Endothelial cell (in vitro differentiated cells): ENCODE results near the gene DNAJC30. TPM values are rescaled to one million over a fixed set of nuclear protein-coding genes. Genes with fewer than 3 reads are reported as not detected.

Experiments
- DNase-seq: peaks from one replicate; pipeline ENCODE4 v3.0.0; 2021; ENCODE audit warnings: low spot score
- H3K27ac Mint-ChIP-seq: one replicate; pipeline ENCODE4 v1.8.0; 2021; ENCODE audit warnings: mixed read lengths, inconsistent platforms; ENCODE audit not compliant: unreplicated experiment
- H3K27me3 Mint-ChIP-seq: one replicate; pipeline ENCODE4 v1.8.0; 2021; ENCODE audit warnings: mild to moderate bottlenecking, moderate library complexity, mixed read lengths, inconsistent platforms; ENCODE audit not compliant: unreplicated experiment
- H3K36me3 Mint-ChIP-seq: one replicate; pipeline ENCODE4 v1.8.0; 2021; ENCODE audit warnings: mild to moderate bottlenecking, low read depth, mixed read lengths, inconsistent platforms; ENCODE audit not compliant: unreplicated experiment
- H3K4me1 Mint-ChIP-seq: one replicate; pipeline ENCODE4 v1.8.0; 2021; ENCODE audit warnings: mild to moderate bottlenecking, mixed read lengths, inconsistent platforms; ENCODE audit not compliant: unreplicated experiment
- H3K4me3 Mint-ChIP-seq: one replicate; pipeline ENCODE4 v1.8.0; 2021; ENCODE audit warnings: mild to moderate bottlenecking, mixed read lengths, inconsistent platforms; ENCODE audit not compliant: unreplicated experiment
- H3K9me3 Mint-ChIP-seq: one replicate; pipeline ENCODE4 v1.8.0; 2021; ENCODE audit warnings: mixed read lengths, inconsistent platforms; ENCODE audit not compliant: unreplicated experiment
- long read RNA-seq: library from polyadenylated mRNA; unstranded; transcript quantifications from one replicate; pipeline ENCODE4 v2.0.0, GENCODE V29; 2020; ENCODE audit not compliant: unreplicated experiment
- total RNA-seq: library from RNA; stranded (reverse); fragmentation: NEBNext Ultra II Directional; extraction: Animal tissue kit (Norgen Biotek cat#: 25700); gene quantifications from one replicate; pipeline ENCODE4 v1.2.1, GENCODE V29; 2021; ENCODE audit not compliant: unreplicated experiment
- TF ChIP-seq, protein P1 (sequence below): fragments of 200-600 bp; sonication (generic); IDR thresholded peaks from one replicate; pipeline ENCODE4 v1.5.0; 2021; ENCODE audit warnings: antibody characterized with exemption; ENCODE audit not compliant: unreplicated experiment

Gene DNAJC30
- 10.3 TPM for total RNA-seq
- long read RNA-seq, transcript DNAJC30-201 (1 exons, 2,485 nt), result major isoform, 23 of 23 reads
- long read RNA-seq, partial matches to known transcripts, result 0 of 23 reads
- long read RNA-seq, other reads (novel, unspliced or antisense), result 0 of 23 reads

DNA sequence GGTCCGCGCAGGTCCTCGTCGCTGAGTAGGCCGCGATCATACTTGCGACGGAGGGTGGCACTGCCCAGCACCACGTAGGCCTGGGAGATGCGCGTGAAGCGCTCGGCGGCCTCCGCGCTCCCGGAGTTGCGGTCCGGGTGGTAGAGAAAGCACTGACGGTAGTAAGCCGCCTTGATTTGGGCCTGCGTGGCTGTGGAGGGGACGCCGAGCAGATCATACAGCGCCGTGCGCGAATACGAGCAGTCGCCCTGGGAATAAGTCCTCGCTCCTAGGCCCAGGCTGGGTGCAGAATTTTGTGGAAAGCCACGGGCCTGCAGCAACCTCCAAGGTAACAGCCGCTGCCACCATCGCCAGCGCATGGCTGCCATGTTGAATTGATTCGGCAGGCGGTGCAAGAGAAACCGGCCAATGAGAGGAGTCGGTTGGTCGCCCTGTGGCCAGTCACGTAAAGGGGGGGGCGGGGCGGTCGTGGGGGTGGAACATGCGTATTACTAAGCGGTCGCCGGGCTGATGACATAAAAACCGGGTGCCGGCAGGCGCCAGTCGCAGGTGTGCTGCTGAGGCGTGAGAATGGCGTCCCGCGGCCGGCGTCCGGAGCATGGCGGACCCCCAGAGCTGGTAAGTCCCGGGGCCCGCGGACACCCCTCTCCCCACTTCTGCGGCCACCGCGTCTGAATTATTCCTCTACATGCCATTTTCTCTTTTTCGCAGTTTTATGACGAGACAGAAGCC lies at the start of gene DNAJC30, which contains the start of gene BUD23:
Gene DNAJC30, minus strand, starts transcription at position 398 of the 732 bp plus-strand sequence. Its CDS starts 30 bp downstream, at position 368.
Gene BUD23, plus strand, starts transcription at position 542 of the 732 bp plus-strand sequence. Its CDS starts 29 bp downstream, at position 571.
- Mint-ChIP-seq H3K36me3 (peaks cover 8% of the 10 kb centered on the region), H3K4me1 (peaks cover 16% of the 10 kb centered on the region), H3K27me3 (peaks cover 9% of the 10 kb centered on the region), H3K9me3 (no peaks in the 10 kb centered on the region), H3K27ac (peak within 1 kb of the TSS; percentile 92), H3K4me3 (peak within 1 kb of the TSS; percentile 99)
- peak; percentile 95 for DNase-seq
- TF ChIP-seq, protein P1, sequence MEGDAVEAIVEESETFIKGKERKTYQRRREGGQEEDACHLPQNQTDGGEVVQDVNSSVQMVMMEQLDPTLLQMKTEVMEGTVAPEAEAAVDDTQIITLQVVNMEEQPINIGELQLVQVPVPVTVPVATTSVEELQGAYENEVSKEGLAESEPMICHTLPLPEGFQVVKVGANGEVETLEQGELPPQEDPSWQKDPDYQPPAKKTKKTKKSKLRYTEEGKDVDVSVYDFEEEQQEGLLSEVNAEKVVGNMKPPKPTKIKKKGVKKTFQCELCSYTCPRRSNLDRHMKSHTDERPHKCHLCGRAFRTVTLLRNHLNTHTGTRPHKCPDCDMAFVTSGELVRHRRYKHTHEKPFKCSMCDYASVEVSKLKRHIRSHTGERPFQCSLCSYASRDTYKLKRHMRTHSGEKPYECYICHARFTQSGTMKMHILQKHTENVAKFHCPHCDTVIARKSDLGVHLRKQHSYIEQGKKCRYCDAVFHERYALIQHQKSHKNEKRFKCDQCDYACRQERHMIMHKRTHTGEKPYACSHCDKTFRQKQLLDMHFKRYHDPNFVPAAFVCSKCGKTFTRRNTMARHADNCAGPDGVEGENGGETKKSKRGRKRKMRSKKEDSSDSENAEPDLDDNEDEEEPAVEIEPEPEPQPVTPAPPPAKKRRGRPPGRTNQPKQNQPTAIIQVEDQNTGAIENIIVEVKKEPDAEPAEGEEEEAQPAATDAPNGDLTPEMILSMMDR, result no peak

DNA sequence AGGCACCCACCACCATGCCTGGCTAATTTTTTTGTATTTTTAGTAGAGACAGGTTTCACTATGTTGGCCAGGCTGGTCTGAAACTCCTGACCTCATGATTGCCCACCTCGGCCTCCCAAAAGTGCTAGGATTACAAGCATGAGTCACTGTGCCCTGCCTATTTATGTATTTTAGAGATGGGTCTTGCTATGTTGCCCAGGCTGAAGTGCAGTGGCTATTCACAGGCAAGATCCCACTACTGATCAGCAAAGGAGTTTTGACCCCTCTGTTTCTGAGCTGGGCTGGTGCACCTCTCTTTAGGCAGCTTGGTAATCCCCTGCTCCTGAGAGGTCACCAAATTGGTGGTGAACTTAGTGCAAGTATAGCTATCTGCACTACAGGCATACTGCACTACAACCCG lies 49.1 kb upstream of the DNAJC30 start:
- no peak overlapping the region for H3K4me3 Mint-ChIP-seq
- H3K36me3 Mint-ChIP-seq, result no peaks in the 10 kb centered on the region
- peaks cover 4% of the 10 kb centered on the region for H3K4me1 Mint-ChIP-seq
- DNase-seq, result no peak
- no peaks in the 10 kb centered on the region for H3K9me3 Mint-ChIP-seq
- no peaks in the 10 kb centered on the region for H3K27me3 Mint-ChIP-seq
- TF ChIP-seq, protein P1, result no peak
- H3K27ac Mint-ChIP-seq, result no peak overlapping the region

GRCh38 chr7:73730485-73730884 lies 47.2 kb upstream of the DNAJC30 start:
- Mint-ChIP-seq H3K36me3 (no peaks in the 10 kb centered on the region), H3K4me1 (peaks cover 4% of the 10 kb centered on the region), H3K27me3 (no peaks in the 10 kb centered on the region), H3K4me3 (no peak overlapping the region), H3K27ac (no peak overlapping the region), H3K9me3 (no peaks in the 10 kb centered on the region)
- TF ChIP-seq, protein P1, result no peak
- no peak for DNase-seq

- H3K9me3 Mint-ChIP-seq, result no peaks in the 10 kb centered on the region
- DNase-seq, result no peak
- peaks cover 4% of the 10 kb centered on the region for H3K4me1 Mint-ChIP-seq
- no peak overlapping the region for H3K27ac Mint-ChIP-seq
- TF ChIP-seq, protein P1, result no peak
- H3K4me3 Mint-ChIP-seq, result no peak overlapping the region
- H3K36me3 Mint-ChIP-seq, result no peaks in the 10 kb centered on the region
- H3K27me3 Mint-ChIP-seq, result peaks cover 2% of the 10 kb centered on the region
These were observed 45.3 kb upstream of the DNAJC30 start for GRCh38 chr7:73728551-73728950.

GRCh38 chr7:73727952-73728351 lies 44.7 kb upstream of the DNAJC30 start:
- TF ChIP-seq, protein P1, result no peak
- Mint-ChIP-seq H3K4me3 (no peak overlapping the region), H3K36me3 (no peaks in the 10 kb centered on the region), H3K27ac (no peak overlapping the region), H3K9me3 (no peaks in the 10 kb centered on the region), H3K4me1 (peaks cover 4% of the 10 kb centered on the region), H3K27me3 (peaks cover 2% of the 10 kb centered on the region)
- DNase-seq, result no peak
